ENCODE measurements around the gene ANKRD13A.
"Not testable (repeated sequence)": the region's sequence is repeated elsewhere in the genome, so short reads cannot be mapped to it uniquely, and the experiment has no call there.

The ANKRD13A gene

GRCh38 chr12:110084314-110085015 lies 85.2 kb downstream of the ANKRD13A start:
- no peak for TF ChIP-seq CTCF (IDR thresholded peaks at IDR 0.05; ENCODE audit: insufficient read depth, missing control alignments)
- DNase-seq (ENCODE audit: insufficient read length, low spot score) (no peak), FAIRE-seq (no peak)

DNA sequence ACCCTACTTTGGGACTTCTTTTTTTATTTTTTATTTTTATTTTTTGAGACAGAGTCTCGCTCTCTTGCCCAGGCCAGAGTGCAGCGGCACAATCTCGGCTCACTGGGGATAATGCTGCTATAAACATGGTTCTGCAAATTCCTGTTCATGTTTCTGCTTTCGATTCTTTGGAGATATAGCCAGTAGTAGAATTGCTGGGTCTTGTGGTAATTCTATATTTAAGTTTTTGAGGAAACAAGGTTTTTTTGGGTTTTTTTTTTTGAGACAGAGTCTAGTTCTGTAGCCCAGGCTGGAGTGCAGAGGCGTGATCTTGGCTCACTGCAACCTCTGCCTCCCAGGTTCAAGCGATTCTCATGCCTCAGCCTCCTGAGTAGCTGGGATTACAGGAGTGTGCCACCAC lies 89.0 kb downstream of the ANKRD13A start:
- not testable (repeated sequence) for DNase-seq (ENCODE audit: insufficient read length, low spot score); FAIRE-seq

DNA sequence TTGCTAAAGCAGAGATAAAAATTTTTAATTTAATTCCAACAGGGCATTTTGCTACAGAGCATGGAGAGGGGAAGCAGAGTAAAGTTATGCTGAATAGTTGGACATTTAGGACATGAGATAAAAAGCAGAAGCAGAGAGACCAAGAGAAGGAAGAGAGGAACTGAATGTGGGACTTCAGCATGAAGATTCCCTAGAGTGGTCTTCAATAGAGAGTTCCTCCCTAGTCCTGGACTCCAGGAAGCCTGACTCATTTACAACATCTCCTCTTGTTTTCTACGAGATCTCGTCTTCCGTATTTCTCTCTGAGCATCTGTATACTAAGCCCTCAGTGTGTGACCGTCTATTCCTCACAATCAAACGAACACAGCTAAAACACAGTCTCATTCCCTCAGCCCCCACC lies 89.7 kb downstream of the ANKRD13A start:
- FAIRE-seq: no peak
- DNase-seq (ENCODE audit: insufficient read length, low spot score): no peak
- TF ChIP-seq CTCF (IDR thresholded peaks at IDR 0.05; ENCODE audit: insufficient read depth, missing control alignments): no peak

All from D721Med (cell line).